ENCODE results near the gene FAM83F. TPM values are rescaled to one million over a fixed set of nuclear protein-coding genes. Genes with fewer than 3 reads are reported as not detected.
"Not testable (repeated sequence)": the region's sequence is repeated elsewhere in the genome, so short reads cannot be mapped to it uniquely, and the experiment has no call there.

The FAM83F gene
- total and polyA plus RNA-seq, 12 donors: under 0.01 to 0.39 (median 0.11) TPM; not detected in 1

- TF ChIP-seq CTCF (IDR thresholded peaks at IDR 0.05): no peak
- TF ChIP-seq POLR2A (IDR thresholded peaks at IDR 0.05): no peak
- intact Hi-C loops (cut with DNase I): no loop called here
- Histone ChIP-seq H3K36me3 (replicated peaks in 1 of 2) (no peaks in the 10 kb centered on the region), H3K27ac (no peak overlapping the region), H3K9me3 (replicated peaks in 1 of 3) (no peaks in the 10 kb centered on the region), H3K4me3 (no peak overlapping the region), H3K27me3 (no peaks in the 10 kb centered on the region), H3K4me1 (replicated peaks in 1 of 2) (no peaks in the 10 kb centered on the region)
- 88 to 89% (median 89%) methylated on average over 8 of the region's 8 CpGs for WGBS, 4 donors
- DNase-seq: no peak
These were observed 47.2 kb upstream of the FAM83F start for GRCh38 chr22:39947220-39948216.

DNA sequence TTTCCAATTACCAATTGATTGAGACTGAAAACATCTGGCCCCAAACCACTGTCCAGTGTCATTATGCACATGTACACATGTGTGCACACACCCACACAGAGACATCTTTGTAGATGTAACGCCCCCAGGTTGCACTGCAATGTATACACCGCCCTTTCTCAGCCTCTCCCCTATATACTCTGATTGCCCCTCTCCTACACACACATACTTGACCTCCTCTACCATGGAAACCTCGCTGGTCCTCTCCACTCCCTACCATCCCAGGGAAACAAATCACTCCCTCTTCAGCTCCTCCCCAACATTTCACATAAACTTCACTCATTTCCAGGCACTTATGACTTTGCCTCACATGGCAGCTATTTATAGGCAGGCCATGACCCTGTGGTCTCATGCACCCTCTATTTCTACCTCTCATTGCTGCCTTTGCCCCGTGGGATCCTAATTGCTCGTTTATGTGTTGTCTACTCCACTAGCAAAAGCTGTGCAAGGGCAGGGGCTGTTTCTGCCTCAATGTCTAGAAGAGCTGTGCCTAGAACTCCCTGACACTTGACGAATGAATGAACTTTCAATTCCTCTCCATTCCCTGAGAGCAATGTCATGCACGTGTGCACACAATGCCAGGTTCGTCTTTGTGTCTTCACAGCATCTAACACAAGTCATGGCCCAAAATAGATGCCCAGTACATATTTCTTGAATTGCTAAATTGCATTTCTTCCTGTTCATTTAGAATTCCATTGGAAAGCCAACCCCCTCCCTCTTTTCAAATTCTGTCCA, 44.6 kb upstream of the FAM83F start:
- no peak for TF ChIP-seq CTCF (IDR thresholded peaks at IDR 0.05)
- no peak for TF ChIP-seq POLR2A (IDR thresholded peaks at IDR 0.05)
- H3K4me3 ChIP-seq: no peak overlapping the region
- H3K36me3 ChIP-seq (replicated peaks in 1 of 2): no peaks in the 10 kb centered on the region
- intact Hi-C loops (cut with DNase I): no loop called here
- H3K27ac ChIP-seq: no peak overlapping the region
- H3K9me3 ChIP-seq (replicated peaks in 1 of 3): no peaks in the 10 kb centered on the region
- 69 to 84% (median 71%) methylated on average over 8 of the region's 8 CpGs for WGBS, 4 donors
- no peak for DNase-seq
- H3K27me3 ChIP-seq: no peaks in the 10 kb centered on the region
- H3K4me1 ChIP-seq (replicated peaks in 1 of 2): no peaks in the 10 kb centered on the region

- 74 to 81% (median 77%) methylated on average over 11 of the region's 11 CpGs for WGBS, 4 donors
- intact Hi-C loops (cut with DNase I); H3K27ac ChIP-seq: not testable (repeated sequence)
These were observed 43.0 kb upstream of the FAM83F start for GRCh38 chr22:39951603-39952293.

DNA sequence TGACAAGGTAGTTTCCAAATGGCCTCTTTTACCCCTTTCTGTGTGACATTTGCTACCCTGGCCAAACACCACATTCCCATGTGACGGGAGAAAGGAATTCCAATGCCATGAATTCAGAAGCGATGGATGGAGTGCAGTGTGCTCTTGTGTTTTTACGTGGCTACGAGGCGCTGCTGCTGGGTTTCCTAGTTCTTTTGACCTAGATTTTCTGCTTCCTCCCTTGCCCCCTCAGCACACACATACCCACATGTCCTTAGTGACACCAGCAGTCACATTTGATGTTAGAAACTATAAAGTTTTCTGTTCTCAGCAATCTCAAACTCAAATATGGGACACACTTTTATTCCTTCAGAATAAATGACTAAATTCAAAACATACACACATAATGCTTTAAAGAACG, 42.4 kb upstream of the FAM83F start:
- Histone ChIP-seq H3K27ac (no peak overlapping the region), H3K4me1 (replicated peaks in 1 of 2) (no peaks in the 10 kb centered on the region), H3K9me3 (replicated peaks in 1 of 3) (no peaks in the 10 kb centered on the region), H3K36me3 (replicated peaks in 1 of 2) (no peaks in the 10 kb centered on the region), H3K4me3 (no peak overlapping the region), H3K27me3 (no peaks in the 10 kb centered on the region)
- no peak for DNase-seq
- intact Hi-C loops (cut with DNase I): no loop called here
- TF ChIP-seq POLR2A (IDR thresholded peaks at IDR 0.05) (no peak), CTCF (IDR thresholded peaks at IDR 0.05) (no peak)
- WGBS, 4 donors: 76 to 91% (median 78%) methylated on average over 6 of the region's 6 CpGs

More at GRCh38 chr22:39951603-39952293, 43.0 kb upstream of the FAM83F start:
- DNase-seq; H3K4me3 ChIP-seq; H3K4me1 ChIP-seq (replicated peaks in 1 of 2); H3K27me3 ChIP-seq; H3K9me3 ChIP-seq (replicated peaks in 1 of 3); H3K36me3 ChIP-seq (replicated peaks in 1 of 2): not testable (repeated sequence)
